H1 (cell line): ENCODE data around the gene RWDD1. TPM values are rescaled to one million over a fixed set of nuclear protein-coding genes. Genes with fewer than 3 reads are reported as not detected.

ENCODE experiments used
- CHD1 ChIP-seq: IDR thresholded peaks from 2 replicates; pipeline ENCODE4 v1.6.1; 2012; ENCODE audit warnings: low read depth, low read length, improper control_type of control experiment
- CHD2 ChIP-seq: IDR thresholded peaks from 2 replicates; pipeline ENCODE4 v1.6.1; 2012; ENCODE audit warnings: low read length, improper control_type of control experiment
- HDAC6 ChIP-seq: IDR thresholded peaks from one replicate; pipeline ENCODE4 v1.7.1; 2012; ENCODE audit warnings: low read depth, mild to moderate bottlenecking, inconsistent platforms, low read length, moderate library complexity
- RBBP5 ChIP-seq: IDR thresholded peaks from 2 replicates; pipeline ENCODE4 v1.7.1; 2012; ENCODE audit warnings: low read depth, mild to moderate bottlenecking, inconsistent platforms, low read length, moderate library complexity, borderline replicate concordance
- RFX5 ChIP-seq: IDR thresholded peaks from 2 replicates; pipeline ENCODE4 v1.6.1; 2011; ENCODE audit warnings: low read depth, low read length, improper control_type of control experiment, borderline replicate concordance
- SAP30 ChIP-seq: fragments of 300-600 bp; sonication (generic); IDR thresholded peaks from 2 replicates; pipeline ENCODE4 v1.7.1; 2012; ENCODE audit warnings: low read length, moderate library complexity, mild to moderate bottlenecking, inconsistent platforms; ENCODE audit not compliant: insufficient read depth, insufficient replicate concordance
- SIN3A ChIP-seq, 2 experiments: IDR thresholded peaks in 1 of 2; conservative IDR thresholded peaks in 1 of 2; 2 replicates each; pipeline ENCODE4 v1.6.1; 2011 to 2012; ENCODE audit warnings: low read length in 2 of 2, improper control_type of control experiment in 1 of 2, low read depth in 1 of 2, mild to moderate bottlenecking in 1 of 2
- SP1 ChIP-seq: IDR thresholded peaks from 2 replicates; pipeline ENCODE4 v1.6.1; 2011; ENCODE audit warnings: low read depth, low read length
- SP2 ChIP-seq: IDR thresholded peaks from 2 replicates; pipeline ENCODE4 v1.6.1; 2012; ENCODE audit warnings: mild to moderate bottlenecking, low read length, inconsistent platforms
- TAF1 ChIP-seq: IDR thresholded peaks from 2 replicates; pipeline ENCODE4 v1.6.1; 2011; ENCODE audit warnings: mild to moderate bottlenecking, low read depth, low read length
- TBP ChIP-seq: IDR thresholded peaks from 2 replicates; pipeline ENCODE4 v1.6.1; 2011; ENCODE audit warnings: low read depth, low read length, improper control_type of control experiment
- YY1 ChIP-seq: IDR thresholded peaks from 2 replicates; pipeline ENCODE4 v1.6.1; 2011; ENCODE audit warnings: low read depth, mild to moderate bottlenecking, low read length
- polyA plus RNA-seq, 7 experiments: library from polyadenylated mRNA; depleted of rRNA in 3 of 7; stranded (reverse) in 5 of 7; unstranded in 2 of 7; fragments of >200 nt in 5 of 7; fragments of 200-250 nt in 2 of 7; gene quantifications; 1 replicate in 5 of 7; 2 replicates in 1 of 7; 4 replicates in 1 of 7; pipeline versions ENCODE4 v1.2.1 to v1.2.3, GENCODE V29; 2011 to 2013; ENCODE audit warnings: missing spikeins in 2 of 7, mixed read lengths in 2 of 7
- total RNA-seq: library from RNA; stranded (reverse); fragmentation: NEBNext Ultra II Directional; extraction: Animal tissue kit (Norgen Biotek cat#: 25700); gene quantifications from 2 replicates; pipeline ENCODE4 v1.2.1, GENCODE V29; 2021

RWDD1 gene
- total and polyA plus RNA-seq, 2 of the 8 experiments (the other 6 are each of a cell fraction or from before 2014, with no cell fraction given): 19.5 to 35.2 TPM

- TF ChIP-seq SIN3A (conservative IDR thresholded peaks at IDR 0.05 in 1 of 2, IDR thresholded peaks at IDR 0.05 in 1 of 2; ENCODE audit: low read depth in 1 of 2, low read length in 2 of 2) (peak; percentile 67 to 98; a peak in 3 of 4 replicates), YY1 (peak; percentile 86), SAP30 (peak; percentile 57), SP2 (peak; percentile 65), CHD2 (peak; percentile 88), SP1 (peak; percentile 95), TAF1 (peak; percentile 95), TBP (peak; percentile 91), RFX5 (peak; percentile 40; the same call in 1 of the 2 replicates), CHD1 (no peak), HDAC6 (no peak), RBBP5 (no peak; the same call in 1 of the 2 replicates)
Observed at GRCh38 chr6:116615937-116616736, 44.8 kb downstream of the RWDD1 start, which contains the start of gene RSPH4A (continued).
